Hematopoietic multipotent progenitor cell treated with erythropoietin and hydrocortisone succinate and interleukin-3 and kit ligand, for 6 days (in vitro differentiated cells): ENCODE measurements around the gene UBN1.
"Not testable (repeated sequence)": the region's sequence is repeated elsewhere in the genome, so short reads cannot be mapped to it uniquely, and the experiment has no call there.

Experiments
- DNase-seq: peaks from one replicate; pipeline ENCODE4 v3.0.0-alpha.2; 2015

UBN1 gene

GRCh38 chr16:4890026-4890425 is 42.7 kb downstream of the UBN1 start:
- DNase-seq: no peak

GRCh38 chr16:4890686-4891085 is 43.4 kb downstream of the UBN1 start:
- no peak for DNase-seq

- no peak for DNase-seq
These were observed 44.0 kb downstream of the UBN1 start for GRCh38 chr16:4891097-4891885.

- DNase-seq: no peak
These were observed 44.6 kb downstream of the UBN1 start for GRCh38 chr16:4891886-4892216.

- DNase-seq: peak; percentile 40
These were observed 45.3 kb downstream of the UBN1 start for GRCh38 chr16:4892361-4893102.

GRCh38 chr16:4893103-4893862 is 46.0 kb downstream of the UBN1 start:
- DNase-seq: no peak

GRCh38 chr16:4894276-4895150 is 47.2 kb downstream of the UBN1 start:
- peak; percentile 18 for DNase-seq

- DNase-seq: no peak
These were observed 48.1 kb downstream of the UBN1 start for GRCh38 chr16:4895366-4895765.

GRCh38 chr16:4896761-4897160 is 49.5 kb downstream of the UBN1 start:
- DNase-seq: not testable (repeated sequence)

GRCh38 chr16:4897328-4897727 is 50.0 kb downstream of the UBN1 start:
- DNase-seq: no peak

- DNase-seq: no peak
These were observed 51.7 kb downstream of the UBN1 start for GRCh38 chr16:4898811-4899473.

- no peak for DNase-seq
These were observed 52.2 kb downstream of the UBN1 start for GRCh38 chr16:4899474-4899846.

GRCh38 chr16:4900036-4900435 is 52.8 kb downstream of the UBN1 start:
- no peak for DNase-seq

GRCh38 chr16:4900750-4901149 is 53.5 kb downstream of the UBN1 start:
- no peak for DNase-seq

GRCh38 chr16:4902038-4902437 is 54.8 kb downstream of the UBN1 start:
- no peak for DNase-seq

GRCh38 chr16:4904108-4904941 is 57.0 kb downstream of the UBN1 start:
- DNase-seq: no peak

- DNase-seq: no peak
These were observed 57.8 kb downstream of the UBN1 start for GRCh38 chr16:4904942-4905615.

GRCh38 chr16:4908854-4909401 is 61.6 kb downstream of the UBN1 start:
- DNase-seq: no peak

- no peak for DNase-seq
These were observed 62.5 kb downstream of the UBN1 start for GRCh38 chr16:4909825-4910224.

GRCh38 chr16:4910828-4911227 is 63.5 kb downstream of the UBN1 start:
- DNase-seq: no peak
